Astrocyte (in vitro differentiated cells and primary cell): ENCODE measurements around the gene DNAJB9. TPM values are rescaled to one million over a fixed set of nuclear protein-coding genes. Genes with fewer than 3 reads are reported as not detected.
A peak's percentile ranks its signal among the peaks of the same experiment; 100 is the strongest.

Experiments used
- DNase-seq: peaks from one replicate; pipeline ENCODE4 v3.0.0-alpha.2; 2010; ENCODE audit warnings: low read depth
- FAIRE-seq: peaks from 2 replicates; lab custom pipeline; 2011; peaks lifted over from hg19 to GRCh38; lab: Jason Lieb, UNC
- H2AFZ ChIP-seq: 2 replicates; pipeline ENCODE4 v1.6.0; 2012; ENCODE audit warnings: low read depth, low read length, inconsistent platforms
- H3K27ac ChIP-seq: 2 replicates; pipeline ENCODE4 v1.5.1; 2011; ENCODE audit warnings: low read depth, low read length, inconsistent platforms
- H3K27me3 ChIP-seq: 2 replicates; pipeline ENCODE4 v1.6.0; 2011; ENCODE audit warnings: low read length, inconsistent platforms; ENCODE audit not compliant: insufficient read depth
- H3K36me3 ChIP-seq: 2 replicates; pipeline ENCODE4 v1.5.1; 2011; ENCODE audit warnings: low read length, inconsistent platforms; ENCODE audit not compliant: insufficient read depth
- H3K4me1 ChIP-seq: 2 replicates; pipeline ENCODE4 v1.5.1; 2011; ENCODE audit warnings: low read length, inconsistent platforms; ENCODE audit not compliant: insufficient read depth
- H3K4me2 ChIP-seq: 2 replicates; pipeline ENCODE4 v1.6.0; 2012; ENCODE audit warnings: low read length, inconsistent platforms
- H3K4me3 ChIP-seq: 2 replicates; pipeline ENCODE4 v1.5.1; 2011; ENCODE audit warnings: low read depth, mild to moderate bottlenecking, low read length, inconsistent platforms; ENCODE audit not compliant: insufficient read depth
- H3K79me2 ChIP-seq: 2 replicates; pipeline ENCODE4 v1.6.0; 2012; ENCODE audit warnings: mild to moderate bottlenecking, low read length, inconsistent platforms; ENCODE audit not compliant: insufficient read depth
- H3K9ac ChIP-seq: 2 replicates; pipeline ENCODE4 v1.6.0; 2012; ENCODE audit warnings: mild to moderate bottlenecking, low read length, inconsistent platforms
- H3K9me3 ChIP-seq: 2 replicates; pipeline ENCODE4 v1.5.1; 2012; ENCODE audit warnings: low read depth, mild to moderate bottlenecking, low read length, inconsistent platforms; ENCODE audit not compliant: insufficient read depth
- H4K20me1 ChIP-seq: 2 replicates; pipeline ENCODE4 v1.6.0; 2012; ENCODE audit warnings: low read length, inconsistent platforms; ENCODE audit not compliant: insufficient read depth
- H3K27ac Mint-ChIP-seq: one replicate; pipeline ENCODE4 v1.8.0; 2021; ENCODE audit warnings: mild to moderate bottlenecking, mixed read lengths; ENCODE audit not compliant: unreplicated experiment
- H3K27me3 Mint-ChIP-seq: one replicate; pipeline ENCODE4 v1.8.0; 2021; ENCODE audit warnings: low read depth, mixed read lengths; ENCODE audit not compliant: unreplicated experiment
- H3K36me3 Mint-ChIP-seq: one replicate; pipeline ENCODE4 v1.8.0; 2021; ENCODE audit warnings: low read depth, mixed read lengths; ENCODE audit not compliant: unreplicated experiment
- H3K4me1 Mint-ChIP-seq: one replicate; pipeline ENCODE4 v1.8.0; 2021; ENCODE audit warnings: low read depth, mixed read lengths; ENCODE audit not compliant: unreplicated experiment
- H3K4me3 Mint-ChIP-seq: one replicate; pipeline ENCODE4 v1.8.0; 2021; ENCODE audit warnings: mild to moderate bottlenecking, moderate library complexity, mixed read lengths; ENCODE audit not compliant: unreplicated experiment
- H3K9me3 Mint-ChIP-seq: one replicate; pipeline ENCODE4 v1.8.0; 2021; ENCODE audit warnings: mild to moderate bottlenecking, mixed read lengths; ENCODE audit not compliant: unreplicated experiment
- CTCF ChIP-seq: IDR thresholded peaks from 2 replicates; pipeline ENCODE4 v1.5.1; 2011; ENCODE audit warnings: low read depth, mild to moderate bottlenecking, inconsistent platforms, low read length, moderate library complexity; ENCODE audit not compliant: insufficient read depth
- EZH2 ChIP-seq: IDR thresholded peaks from 2 replicates; pipeline ENCODE4 v1.6.1; 2012; ENCODE audit warnings: mild to moderate bottlenecking, low read length, inconsistent platforms; ENCODE audit not compliant: insufficient read depth
- total RNA-seq: library from RNA; stranded (reverse); gene quantifications from 2 replicates; pipeline ENCODE4 v1.2.1, GENCODE V29; 2021

The DNAJB9 gene
- total RNA-seq, 1 donor from 2014 or later, result 25.2 TPM

- H4K20me1 ChIP-seq, result peaks cover 16% of the 10 kb centered on the region
- no peaks in the 10 kb centered on the region for H3K27me3 ChIP-seq
- no peak for FAIRE-seq
- no peaks in the 10 kb centered on the region for H3K9me3 ChIP-seq
- Mint-ChIP-seq H3K9me3 (no peaks in the 10 kb centered on the region), H3K27ac (peak overlapping the region; percentile 97), H3K4me3 (peak overlapping the region; percentile 98), H3K27me3 (no peaks in the 10 kb centered on the region), H3K4me1 (peaks cover 20% of the 10 kb centered on the region), H3K36me3 (no peaks in the 10 kb centered on the region)
- peak overlapping the region; percentile 95 for H3K27ac ChIP-seq
- no peak for TF ChIP-seq CTCF
- no peak for TF ChIP-seq EZH2
- peak overlapping the region; percentile 83 for H2AFZ ChIP-seq
- H3K4me3 ChIP-seq, result peak overlapping the region; percentile 81
- H3K36me3 ChIP-seq, result no peaks in the 10 kb centered on the region
- peaks cover 34% of the 10 kb centered on the region for H3K79me2 ChIP-seq
- H3K4me1 ChIP-seq, result peaks cover 10% of the 10 kb centered on the region
- H3K4me2 ChIP-seq, result peak overlapping the region; percentile 85
- no peak for DNase-seq
- peak overlapping the region; percentile 92 for H3K9ac ChIP-seq
These were observed 43.0 kb upstream of the DNAJB9 start for GRCh38 chr7:108526768-108527017.

GRCh38 chr7:108528183-108528712 lies 41.4 kb upstream of the DNAJB9 start:
- Histone ChIP-seq H3K4me3 (no peak overlapping the region), H3K9ac (no peak overlapping the region), H3K27ac (no peak overlapping the region), H3K9me3 (no peaks in the 10 kb centered on the region), H3K4me1 (peaks cover 7% of the 10 kb centered on the region), H3K79me2 (peaks cover 19% of the 10 kb centered on the region), H2AFZ (no peak overlapping the region), H3K4me2 (no peak overlapping the region), H3K36me3 (no peaks in the 10 kb centered on the region), H3K27me3 (no peaks in the 10 kb centered on the region), H4K20me1 (peaks cover 7% of the 10 kb centered on the region)
- H3K4me1 Mint-ChIP-seq, result peaks cover 17% of the 10 kb centered on the region
- FAIRE-seq (no peak), DNase-seq (no peak)
- no peaks in the 10 kb centered on the region for H3K36me3 Mint-ChIP-seq
- TF ChIP-seq EZH2 (no peak), CTCF (no peak)
- peak overlapping the region; percentile 46 for H3K4me3 Mint-ChIP-seq
- no peaks in the 10 kb centered on the region for H3K9me3 Mint-ChIP-seq
- H3K27me3 Mint-ChIP-seq, result no peaks in the 10 kb centered on the region
- H3K27ac Mint-ChIP-seq, result no peak overlapping the region

- Histone ChIP-seq H3K9ac (no peak overlapping the region), H2AFZ (no peak overlapping the region), H3K36me3 (no peaks in the 10 kb centered on the region), H3K27me3 (no peaks in the 10 kb centered on the region), H3K9me3 (no peaks in the 10 kb centered on the region), H3K4me3 (no peak overlapping the region), H4K20me1 (no peaks in the 10 kb centered on the region), H3K4me1 (peaks cover 6% of the 10 kb centered on the region), H3K79me2 (peaks cover 8% of the 10 kb centered on the region), H3K4me2 (no peak overlapping the region), H3K27ac (no peak overlapping the region)
- no peak for DNase-seq
- H3K9me3 Mint-ChIP-seq, result no peaks in the 10 kb centered on the region
- peaks cover 7% of the 10 kb centered on the region for H3K4me1 Mint-ChIP-seq
- no peaks in the 10 kb centered on the region for H3K36me3 Mint-ChIP-seq
- H3K27me3 Mint-ChIP-seq, result no peaks in the 10 kb centered on the region
- FAIRE-seq, result no peak
- no peak for TF ChIP-seq EZH2
- TF ChIP-seq CTCF, result no peak
- no peak overlapping the region for H3K4me3 Mint-ChIP-seq
- no peak overlapping the region for H3K27ac Mint-ChIP-seq
These were observed 40.3 kb upstream of the DNAJB9 start for GRCh38 chr7:108529341-108529740.
